HCT116 (cell line): ENCODE measurements around the gene TCP11L1. TPM values are rescaled to one million over a fixed set of nuclear protein-coding genes. Genes with fewer than 3 reads are reported as not detected.

ENCODE experiments used
- ATAC-seq: fragments of 200-7000 bp; cut with Tn5 transposase; 2 replicates; pipeline ENCODE4 v1.9.1; 2020; ENCODE audit warnings: mild to moderate bottlenecking, moderate library complexity
- BruUV-seq: library from RNA; stranded (reverse); fragments of 400-500 nt; replicated peaks from 2 replicates; lab custom pipeline; 2021; lab: Mats Ljungman, UMichigan
- CTCF ChIA-PET: fragments of 300-600 bp; sonication (Branson Sonifier 250); formaldehyde crosslinking; loops from one replicate; lab custom pipeline; 2021; ENCODE audit warnings: antibody characterized with exemption; lab: Charles Lee
- POLR2A ChIA-PET: fragments of 300-600, 350-600 bp; sonication (Branson Sonifier 250); formaldehyde crosslinking; loops from one replicate; lab custom pipeline; 2021; ENCODE audit warnings: antibody characterized with exemption; lab: Charles Lee
- RAD21 ChIA-PET, 2 experiments: fragments of 300-600 bp; sonication (Branson Sonifier 250); formaldehyde crosslinking; loops; one replicate each; lab custom pipeline; 2023; ENCODE audit warnings: low total read pairs in 2 of 2; ENCODE audit not compliant: uncharacterized antibody in 2 of 2, unreplicated experiment in 2 of 2, low non-redundant PET in 1 of 2; lab: Charles Lee
- DNase-seq: peaks from one replicate; pipeline ENCODE4 v3.0.0-alpha.2; 2010; ENCODE audit warnings: low read depth, low spot score
- H2AFZ ChIP-seq: fragments of 200-600 bp; shearing (Covaris generic), sonication (generic); 2 replicates; pipeline ENCODE4 v1.6.1; 2017; ENCODE audit warnings: low read depth, mixed run types, mixed read lengths, antibody characterized with exemption, low read length; ENCODE audit not compliant: poor library complexity, severe bottlenecking
- H3K27ac ChIP-seq: 2 replicates; pipeline ENCODE4 v1.5.1; 2012; ENCODE audit warnings: low read depth, low read length
- H3K27me3 ChIP-seq: fragments of 200-600 bp; sonication (generic); 2 replicates; pipeline ENCODE4 v1.6.1; 2016; ENCODE audit warnings: mixed run types, low read length, mixed read lengths; ENCODE audit not compliant: insufficient read depth
- H3K36me3 ChIP-seq, 2 experiments: fragments of 200-500 bp in 1 of 2; fragments of 200-600 bp in 1 of 2; sonication (Bioruptor generic) in 1 of 2; sonication (generic) in 1 of 2; 2 replicates each; pipeline versions ENCODE4 v1.5.1 to v1.6.1; 2014 to 2016; ENCODE audit warnings: low read length in 2 of 2, inconsistent platforms in 1 of 2, mixed read lengths in 1 of 2, mixed run types in 1 of 2; ENCODE audit not compliant: insufficient read depth in 2 of 2, control insufficient read depth in 1 of 2
- H3K4me1 ChIP-seq, 2 experiments: fragments of 200-600 bp in 1 of 2; sonication (generic) in 1 of 2; 2 replicates each; pipeline versions ENCODE4 v1.5.1 to v1.6.1; 2012 to 2017; ENCODE audit warnings: low read length in 2 of 2, inconsistent platforms in 1 of 2, mild to moderate bottlenecking in 1 of 2, mixed read lengths in 1 of 2, mixed run types in 1 of 2, moderate library complexity in 1 of 2; ENCODE audit not compliant: insufficient read depth in 2 of 2, control insufficient read depth in 1 of 2
- H3K4me2 ChIP-seq: fragments of 200-600 bp; sonication (generic); 2 replicates; pipeline ENCODE4 v1.6.1; 2017; ENCODE audit warnings: mixed run types, low read length, mixed read lengths
- H3K4me3 ChIP-seq, 2 experiments: fragments of 200-600 bp in 1 of 2; sonication (generic) in 1 of 2; replicated peaks in 1 of 2; 2 replicates each; pipeline ENCODE4 v1.5.1; 2011 to 2016; ENCODE audit warnings: low read length in 2 of 2, control low read depth in 1 of 2, low read depth in 1 of 2, mild to moderate bottlenecking in 1 of 2, mixed read lengths in 1 of 2, mixed run types in 1 of 2
- H3K79me2 ChIP-seq: fragments of 200-600 bp; sonication (generic); 2 replicates; pipeline ENCODE4 v1.6.1; 2017; ENCODE audit warnings: mild to moderate bottlenecking, mixed run types, low read length, moderate library complexity, mixed read lengths; ENCODE audit not compliant: insufficient read depth
- H3K9ac ChIP-seq: fragments of 200-600 bp; sonication (generic); 2 replicates; pipeline ENCODE4 v1.6.1; 2016; ENCODE audit warnings: low read length, mixed read lengths
- H3K9me2 ChIP-seq: fragments of 200-600 bp; sonication (generic), shearing (Covaris generic); 2 replicates; pipeline ENCODE4 v1.6.1; 2017; ENCODE audit warnings: mixed run types, mild to moderate bottlenecking, moderate library complexity; ENCODE audit not compliant: insufficient read depth
- H3K9me3 ChIP-seq, 2 experiments: fragments of 200-500 bp in 1 of 2; fragments of 200-600 bp in 1 of 2; sonication (Bioruptor generic) in 1 of 2; sonication (generic) in 1 of 2; 2 replicates each; pipeline ENCODE4 v1.6.1; 2014 to 2017; ENCODE audit warnings: low read length in 2 of 2, mixed read lengths in 2 of 2, inconsistent platforms in 1 of 2, low read depth in 1 of 2, mild to moderate bottlenecking in 1 of 2, mixed run types in 1 of 2, moderate library complexity in 1 of 2; ENCODE audit not compliant: control insufficient read depth in 1 of 2, insufficient read depth in 1 of 2
- H4K20me1 ChIP-seq: fragments of 200-600 bp; sonication (generic), shearing (Covaris generic); 2 replicates; pipeline ENCODE4 v1.6.1; 2017; ENCODE audit warnings: mixed run types, mild to moderate bottlenecking, moderate library complexity; ENCODE audit not compliant: insufficient read depth
- EGR1 ChIP-seq: IDR thresholded peaks from 2 replicates; pipeline ENCODE4 v1.6.1; 2012; ENCODE audit warnings: low read depth
- ELF1 ChIP-seq: IDR thresholded peaks from 2 replicates; pipeline ENCODE4 v1.6.1; 2012; ENCODE audit warnings: low read depth, borderline replicate concordance
- EZH2 ChIP-seq: fragments of 200-600 bp; sonication (generic); IDR thresholded peaks from 2 replicates; pipeline ENCODE4 v1.6.1; 2017; ENCODE audit warnings: antibody characterized with exemption, mixed run types
- EZH2phosphoT487 ChIP-seq: fragments of 200-600 bp; IDR thresholded peaks from 2 replicates; pipeline ENCODE4 v1.6.1; 2018; ENCODE audit warnings: antibody characterized with exemption, borderline replicate concordance
- FOSL1 ChIP-seq: IDR thresholded peaks from 2 replicates; pipeline ENCODE4 v1.6.1; 2012; ENCODE audit warnings: low read depth
- JUND ChIP-seq: IDR thresholded peaks from 2 replicates; pipeline ENCODE4 v1.6.1; 2012
- MAX ChIP-seq: IDR thresholded peaks from 2 replicates; pipeline ENCODE4 v1.6.1; 2012
- POLR2A ChIP-seq: IDR thresholded peaks from 2 replicates; pipeline ENCODE4 v1.7.0; 2011; ENCODE audit warnings: borderline replicate concordance; ENCODE audit not compliant: insufficient read depth, insufficient read length; ENCODE audit errors: extremely low read depth
- POLR2AphosphoS5 ChIP-seq: IDR thresholded peaks from 2 replicates; pipeline ENCODE4 v1.6.1; 2011; ENCODE audit warnings: mild to moderate bottlenecking, low read depth, low read length, moderate library complexity
- RAD21 ChIP-seq: IDR thresholded peaks from 2 replicates; pipeline ENCODE4 v1.6.1; 2012; ENCODE audit warnings: low read depth, mild to moderate bottlenecking
- REST ChIP-seq: IDR thresholded peaks from 2 replicates; pipeline ENCODE4 v1.6.1; 2012; ENCODE audit warnings: low read depth
- SP1 ChIP-seq: IDR thresholded peaks from 2 replicates; pipeline ENCODE4 v1.6.1; 2012; ENCODE audit warnings: low read depth
- TCF7L2 ChIP-seq: IDR thresholded peaks from 2 replicates; pipeline ENCODE4 v1.7.0; 2011; ENCODE audit warnings: borderline replicate concordance, inconsistent platforms; ENCODE audit not compliant: insufficient read depth, insufficient read length; ENCODE audit errors: extremely low read depth
- YY1 ChIP-seq: IDR thresholded peaks from 2 replicates; pipeline ENCODE4 v1.6.1; 2011; ENCODE audit warnings: low read length, low read depth, moderate library complexity, mild to moderate bottlenecking; ENCODE audit not compliant: insufficient replicate concordance; ENCODE audit errors: extremely low read depth
- ZBTB33 ChIP-seq: IDR thresholded peaks from 2 replicates; pipeline ENCODE4 v1.6.1; 2011; ENCODE audit warnings: mild to moderate bottlenecking, low read length, moderate library complexity; ENCODE audit not compliant: insufficient replicate concordance; ENCODE audit errors: extremely low read depth
- ZFX ChIP-seq: fragments of 450-650 bp; IDR thresholded peaks from 2 replicates; pipeline ENCODE4 v1.6.1; 2017
- ZNF274 ChIP-seq: fragments of 200-500 bp; sonication (Bioruptor generic); IDR thresholded peaks from 2 replicates; pipeline ENCODE4 v1.6.1; 2014; ENCODE audit warnings: mild to moderate bottlenecking, low read depth, low read length, inconsistent platforms
- intact Hi-C: fragments of 100-400 bp; cut with micrococcal nuclease; formaldehyde crosslinking; loops from 2 replicates; pipeline ENCODE4 v1.10.0; 2022
- total RNA-seq: library from RNA; stranded (reverse); gene quantifications from one replicate; pipeline ENCODE4 v1.2.1, GENCODE V29; 2021; ENCODE audit not compliant: unreplicated experiment

Gene TCP11L1
- total RNA-seq, 1 experiment from 2014 or later: 12.0 TPM

DNA sequence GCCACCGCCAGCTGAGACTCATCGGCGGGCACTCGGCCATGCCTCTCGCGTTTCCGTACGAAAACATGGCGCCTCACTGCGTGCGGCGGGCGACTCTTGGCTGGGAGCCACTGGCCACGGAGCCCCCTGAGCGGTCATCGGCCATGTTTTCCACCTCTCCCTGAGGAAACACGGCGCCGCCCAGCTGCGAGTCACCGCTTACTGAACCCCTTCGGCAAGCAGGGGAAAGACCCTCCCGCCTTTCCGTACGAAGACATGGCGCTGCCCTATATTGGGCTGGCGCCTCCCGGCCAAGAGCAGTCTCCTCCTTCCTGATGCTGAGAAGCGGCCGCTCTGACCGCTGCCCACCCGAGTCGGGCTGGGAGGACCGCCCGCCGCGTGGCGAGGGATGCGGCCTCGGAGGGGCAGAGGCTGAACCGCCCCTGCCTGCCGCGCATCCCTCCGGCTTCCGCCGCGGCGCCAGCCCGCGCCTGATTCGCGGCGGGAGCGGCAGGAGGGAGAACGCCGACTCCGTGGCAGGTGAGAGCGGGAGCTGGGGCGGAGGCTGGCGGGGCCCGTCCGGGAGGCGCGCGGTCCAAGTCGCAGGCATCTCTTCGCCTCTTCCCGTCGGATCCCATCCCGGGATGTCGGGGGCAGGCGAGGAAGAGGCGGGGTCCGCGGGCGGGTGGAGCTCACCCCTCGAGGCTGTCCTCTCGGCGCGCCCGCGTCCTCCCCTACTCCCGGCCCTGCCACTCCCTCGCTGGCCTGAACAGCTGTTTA is at the start of gene TCP11L1 (continued):
- TF ChIP-seq ZBTB33 (no peak), ZFX (peak; percentile 72), RAD21 (no peak), ELF1 (no peak)
- TF ChIP-seq, all 23 proteins: peak for 8

DNA sequence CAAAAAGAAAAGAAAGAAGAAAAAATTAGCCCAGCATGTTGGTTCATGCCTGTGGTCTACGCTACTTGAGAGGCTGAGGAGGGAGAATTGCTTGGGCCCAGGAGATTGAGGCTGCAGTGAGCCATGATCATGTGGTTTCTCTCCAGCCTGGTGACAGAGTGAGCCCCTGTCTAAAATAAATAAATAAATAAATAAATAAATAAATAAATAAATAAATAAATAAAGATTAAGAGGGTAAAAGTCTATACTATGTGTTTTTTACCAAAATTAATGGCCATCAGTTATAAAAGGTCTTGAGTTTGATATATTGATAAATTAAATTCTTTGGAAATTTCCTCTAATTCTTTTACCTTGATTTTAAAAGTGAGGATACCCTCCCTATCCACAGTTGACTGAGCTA is 48.9 kb upstream of the TCP11L1 start:
- no peak overlapping the region for H3K27ac ChIP-seq
- H3K9me3 ChIP-seq: peaks cover 0 to 5% of the 10 kb centered on the region in 2 experiments; a peak in 1 of 4 replicates
- TF ChIP-seq REST: no peak
- TF ChIP-seq EZH2: no peak
- TF ChIP-seq POLR2AphosphoS5: no peak
- no peak for TF ChIP-seq JUND
- TF ChIP-seq RAD21: no peak
- no peak for TF ChIP-seq EZH2phosphoT487
- TF ChIP-seq ZBTB33: no peak
- no peak for TF ChIP-seq YY1
- TF ChIP-seq POLR2A: no peak
- TF ChIP-seq SP1: no peak
- no peak for TF ChIP-seq ELF1
- TF ChIP-seq TCF7L2: no peak
- no peak for TF ChIP-seq ZNF274
- TF ChIP-seq EGR1: no peak
- no peak for TF ChIP-seq FOSL1
- TF ChIP-seq MAX: no peak
- intact Hi-C loops: no loop called here
- no peaks in the 10 kb centered on the region for H3K27me3 ChIP-seq
- ATAC-seq (no peak), DNase-seq (no peak)
- no peak overlapping the region for H3K9ac ChIP-seq
- ChIA-PET POLR2A (no interaction called here), CTCF (no interaction called here), RAD21 (no interaction called here)
- H2AFZ ChIP-seq: no peak overlapping the region
- no peaks in the 10 kb centered on the region for H4K20me1 ChIP-seq
- no peaks in the 10 kb centered on the region for H3K9me2 ChIP-seq
- no TSS peak for BruUV-seq
- H3K4me3 ChIP-seq: no peak overlapping the region
- no peaks in the 10 kb centered on the region for H3K4me1 ChIP-seq
- H3K36me3 ChIP-seq: no peaks in the 10 kb centered on the region
- no peak overlapping the region for H3K4me2 ChIP-seq
- no peaks in the 10 kb centered on the region for H3K79me2 ChIP-seq
